Inflammatory macrophage treated with lipopolysaccharide for 4 hours (primary cell): ENCODE data around the gene TRIM39.
A peak's percentile ranks its signal among the peaks of the same experiment; 100 is the strongest.

Source experiments
- DNase-seq: peaks from one replicate; pipeline ENCODE4 v3.0.0-alpha.2; 2020

TRIM39 gene

DNA sequence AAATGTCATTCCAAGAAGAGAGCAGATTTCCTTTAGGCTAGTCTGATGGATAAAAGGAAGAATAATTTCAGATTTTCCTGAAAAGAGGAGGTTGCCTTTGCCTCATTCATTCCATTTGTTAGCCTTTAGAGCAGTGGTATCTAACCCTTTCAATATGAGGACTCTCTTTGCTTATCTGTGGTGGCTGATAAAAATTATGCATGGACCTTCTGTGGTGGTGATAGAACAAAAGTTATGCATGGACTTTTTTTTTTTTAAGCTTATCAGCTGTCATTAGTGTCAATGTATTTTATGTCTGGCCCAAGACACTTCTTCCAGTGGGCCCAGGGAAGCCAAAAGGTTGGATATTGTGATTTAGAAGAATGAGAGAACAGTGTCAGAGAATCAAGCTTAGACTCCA lies 1.7 kb downstream of the TRIM39 start:
- DNase-seq, result no peak

DNA sequence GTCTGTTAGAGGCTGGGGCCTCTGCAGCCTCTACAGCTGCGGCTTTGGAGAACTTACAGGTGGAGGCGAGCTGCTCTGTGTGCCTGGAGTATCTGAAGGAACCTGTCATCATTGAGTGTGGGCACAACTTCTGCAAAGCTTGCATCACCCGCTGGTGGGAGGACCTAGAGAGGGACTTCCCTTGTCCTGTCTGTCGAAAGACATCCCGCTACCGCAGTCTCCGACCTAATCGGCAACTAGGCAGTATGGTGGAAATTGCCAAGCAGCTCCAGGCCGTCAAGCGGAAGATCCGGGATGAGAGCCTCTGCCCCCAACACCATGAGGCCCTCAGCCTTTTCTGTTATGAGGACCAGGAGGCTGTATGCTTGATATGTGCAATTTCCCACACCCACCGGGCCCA lies 2.6 kb downstream of the TRIM39 start:
- peak; percentile 95 for DNase-seq

DNA sequence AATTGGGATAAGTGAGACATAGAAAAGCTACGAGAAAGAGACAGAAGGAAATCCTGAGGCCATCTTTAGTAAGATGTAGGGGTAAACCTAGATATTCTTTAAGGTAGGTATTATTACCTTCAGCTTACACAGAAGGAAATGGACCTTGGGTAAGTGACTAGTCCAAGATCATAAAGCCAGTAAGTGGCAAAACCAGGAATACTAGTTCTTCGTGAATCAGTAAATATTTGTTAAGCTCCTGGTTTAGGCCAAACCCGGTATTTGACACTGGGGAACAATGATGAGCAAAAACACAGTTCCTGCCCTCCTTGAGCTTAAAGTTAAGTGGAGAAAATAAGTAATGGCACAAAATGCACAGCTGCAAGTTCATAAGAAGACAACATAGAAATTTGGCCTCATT lies 5.3 kb downstream of the TRIM39 start:
- no peak for DNase-seq

DNA sequence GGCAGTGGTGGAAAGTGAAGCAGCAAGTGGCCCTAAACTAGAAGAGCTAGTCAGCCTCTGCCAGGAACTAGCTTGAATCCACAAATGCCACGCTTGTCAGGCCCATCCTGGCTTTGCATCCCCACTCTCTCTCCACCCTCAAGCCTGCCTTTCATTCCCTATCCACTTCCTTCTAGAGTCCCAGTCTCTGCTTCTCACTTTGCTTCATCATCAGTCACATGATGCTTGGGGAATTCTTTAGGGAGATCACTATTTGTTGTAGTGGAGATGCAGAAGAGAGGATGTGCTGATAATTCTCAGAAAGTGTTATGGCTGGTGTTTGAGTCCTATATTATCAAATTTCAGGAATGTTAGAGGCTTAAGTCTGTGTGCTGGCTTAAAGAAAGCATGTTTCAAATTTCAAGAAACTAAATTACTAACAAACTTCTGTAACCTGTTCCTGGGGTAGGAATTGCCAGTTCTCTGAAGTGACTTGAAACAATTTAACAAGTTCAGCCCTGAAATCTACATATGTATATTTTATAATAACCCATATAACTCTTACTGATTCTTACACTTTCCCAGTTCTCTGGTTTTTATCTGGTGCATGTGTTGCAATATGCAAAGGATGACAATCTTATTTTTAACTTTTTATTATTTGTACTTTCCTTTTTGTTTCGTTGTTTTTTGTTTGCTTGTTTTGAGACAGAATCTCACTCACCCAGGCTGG lies 7.5 kb downstream of the TRIM39 start:
- peak; percentile 48 for DNase-seq

DNA sequence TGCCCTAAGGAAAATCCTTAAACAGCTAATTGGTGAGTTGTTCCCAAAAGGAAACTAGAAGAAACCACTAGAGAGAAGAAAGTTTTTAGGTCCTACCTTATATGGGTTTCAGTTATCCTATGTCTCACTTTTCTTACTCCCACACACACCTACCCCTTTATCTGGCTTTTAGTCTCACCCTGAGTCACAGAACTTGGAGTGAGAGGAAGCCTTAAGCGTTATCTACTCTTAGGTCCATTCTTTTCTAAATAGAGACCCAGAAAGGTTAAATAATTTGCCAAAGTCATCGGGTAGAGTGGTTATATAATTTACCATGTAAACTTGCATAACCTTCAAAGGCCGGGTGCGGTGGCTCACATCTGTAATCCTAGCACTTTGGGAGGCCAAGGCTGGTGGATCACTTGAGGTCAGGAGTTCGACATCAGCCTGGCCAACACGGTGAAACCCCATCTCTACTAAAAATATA lies 13.9 kb downstream of the TRIM39 start:
- no peak for DNase-seq

DNA sequence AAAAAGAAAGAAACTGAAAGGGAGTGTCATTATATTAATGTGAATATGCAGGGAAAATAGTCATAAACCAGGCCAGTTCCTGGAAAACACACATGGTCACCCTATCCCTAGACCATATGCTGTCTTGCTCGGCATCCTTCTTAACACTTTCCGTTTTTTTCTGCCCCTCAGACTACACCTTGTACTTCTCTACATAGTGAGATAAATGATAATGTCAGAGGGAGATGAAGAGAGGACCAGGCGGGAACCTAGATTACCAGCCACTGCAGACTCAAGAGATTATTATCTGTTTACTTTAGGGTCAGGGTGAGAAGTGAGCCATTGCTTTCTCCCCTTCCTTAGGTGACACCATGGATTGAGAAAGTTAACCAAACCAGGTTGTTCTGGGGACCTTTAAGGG lies 14.5 kb downstream of the TRIM39 start:
- DNase-seq, result no peak

DNA sequence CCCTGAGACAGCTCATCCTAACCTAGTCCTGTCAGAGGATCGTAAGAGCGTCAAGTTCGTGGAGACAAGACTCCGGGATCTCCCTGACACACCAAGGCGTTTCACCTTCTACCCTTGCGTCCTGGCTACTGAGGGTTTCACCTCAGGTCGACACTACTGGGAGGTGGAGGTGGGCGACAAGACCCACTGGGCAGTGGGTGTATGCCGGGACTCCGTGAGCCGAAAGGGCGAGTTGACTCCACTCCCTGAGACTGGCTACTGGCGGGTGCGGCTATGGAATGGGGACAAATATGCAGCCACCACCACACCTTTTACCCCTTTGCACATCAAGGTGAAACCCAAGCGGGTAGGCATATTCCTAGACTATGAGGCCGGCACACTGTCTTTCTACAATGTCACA lies 15.0 kb downstream of the TRIM39 start:
- DNase-seq, result no peak

DNA sequence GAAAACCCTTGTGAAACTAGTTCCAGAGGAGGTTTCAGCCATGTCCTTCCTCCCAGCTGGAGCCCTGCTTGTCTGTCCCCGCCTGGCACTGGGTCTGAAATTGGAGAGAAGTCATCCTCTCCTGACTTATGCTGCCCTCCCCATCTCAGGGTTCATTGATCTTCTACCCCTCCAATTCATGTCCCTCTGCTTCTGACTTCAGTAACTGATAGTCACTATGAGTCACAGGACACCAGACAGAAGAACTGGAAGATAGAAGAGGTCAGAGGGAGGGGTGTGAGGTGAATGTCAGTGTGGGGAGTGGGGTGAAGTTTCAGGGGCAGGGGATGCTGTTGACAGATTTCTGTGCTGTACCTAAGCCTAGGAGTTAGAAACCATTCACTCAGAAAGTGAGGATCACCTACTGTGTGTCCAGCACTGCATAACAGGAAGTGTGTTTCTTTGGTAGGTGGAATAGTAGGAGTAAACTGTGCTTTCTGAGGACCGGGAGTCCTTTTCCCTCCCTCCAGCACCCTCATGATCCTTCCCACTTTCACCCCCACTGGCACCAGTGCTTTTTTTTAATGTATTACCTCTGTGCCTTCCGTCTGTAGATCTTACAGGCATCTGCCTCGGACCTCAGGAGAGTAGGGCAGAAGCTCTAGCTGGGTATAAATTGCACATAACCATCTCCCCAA lies 17.6 kb downstream of the TRIM39 start:
- DNase-seq, result no peak

DNA sequence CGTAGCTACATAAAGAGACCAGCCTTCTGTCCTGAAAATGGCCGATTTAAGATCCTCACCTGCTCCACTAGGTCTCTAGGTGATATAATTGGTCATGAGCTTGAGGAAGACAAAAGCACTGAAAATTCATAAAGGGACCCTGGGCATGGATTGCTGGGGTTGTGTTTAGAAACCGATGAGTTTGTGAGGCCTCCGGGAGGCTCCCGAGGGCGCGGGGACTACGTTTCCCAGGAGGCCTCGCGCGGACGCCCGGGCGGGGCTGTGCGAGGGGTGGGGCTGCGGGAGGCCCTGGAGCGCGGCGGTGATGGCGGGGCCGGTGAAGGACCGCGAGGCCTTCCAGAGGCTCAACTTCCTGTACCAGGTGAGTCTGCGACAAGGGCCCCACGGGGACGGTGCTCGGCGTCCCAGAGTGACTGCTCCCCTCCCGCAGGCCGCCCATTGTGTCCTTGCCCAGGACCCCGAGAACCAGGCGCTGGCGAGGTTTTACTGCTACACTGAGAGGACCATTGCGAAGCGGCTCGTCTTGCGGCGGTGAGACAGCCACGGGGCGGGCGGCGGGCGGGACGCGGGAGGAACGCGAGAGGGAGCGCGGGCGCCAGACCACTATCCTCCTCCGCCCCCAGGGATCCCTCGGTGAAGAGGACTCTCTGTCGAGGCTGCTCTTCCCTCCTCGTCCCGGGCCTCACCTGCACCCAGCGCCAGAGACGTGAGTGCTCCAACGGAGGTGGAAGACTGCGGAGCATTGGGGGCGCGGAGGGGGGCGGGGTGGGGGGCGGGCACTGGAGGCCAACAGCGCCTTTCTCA lies 18.3 kb downstream of the TRIM39 start, which contains the start of gene RPP21:
RPP21 (plus strand) TSS at position 289 of the 804 bp plus-strand sequence; CDS start at position 305, 16 bp downstream.
- DNase-seq, result peak; percentile 71

DNA sequence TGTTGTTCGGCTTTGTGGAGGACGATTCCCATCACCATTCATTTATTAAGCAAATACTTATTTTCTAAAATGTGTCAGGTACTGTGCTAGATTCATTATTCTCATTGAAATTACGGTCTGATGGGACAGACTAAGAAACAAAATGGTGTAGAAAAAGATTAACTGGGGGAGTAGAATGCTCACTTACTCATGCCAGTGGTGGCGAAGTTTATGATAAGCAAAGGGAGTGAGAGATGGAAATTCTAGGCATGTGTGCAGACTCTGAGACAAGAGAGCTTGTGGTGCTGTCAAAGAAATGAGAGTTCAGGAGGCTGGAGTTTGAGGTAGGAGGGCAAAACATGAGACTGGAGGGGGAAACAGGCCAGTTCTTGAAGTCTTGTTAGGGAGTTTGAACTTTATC lies 19.1 kb downstream of the TRIM39 start:
- DNase-seq, result no peak

DNA sequence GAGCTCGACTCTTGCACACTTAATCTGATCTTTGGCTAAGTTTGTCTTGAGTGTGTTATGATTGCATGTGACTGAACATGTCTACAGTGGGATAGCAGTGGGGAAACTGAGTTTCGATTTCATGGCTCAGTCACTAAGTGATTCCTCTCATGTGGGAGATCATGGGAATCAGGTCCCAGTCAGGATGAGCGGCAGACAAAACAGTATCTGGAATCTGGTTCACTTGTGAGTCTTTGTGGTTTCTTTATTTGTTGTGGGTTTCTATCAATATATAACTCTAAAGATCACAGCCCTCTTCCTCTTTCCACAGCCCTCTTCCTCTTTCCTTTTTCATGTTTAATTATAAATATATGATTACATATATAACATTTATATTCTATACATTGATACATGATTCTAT lies 22.2 kb downstream of the TRIM39 start:
- no peak for DNase-seq

DNA sequence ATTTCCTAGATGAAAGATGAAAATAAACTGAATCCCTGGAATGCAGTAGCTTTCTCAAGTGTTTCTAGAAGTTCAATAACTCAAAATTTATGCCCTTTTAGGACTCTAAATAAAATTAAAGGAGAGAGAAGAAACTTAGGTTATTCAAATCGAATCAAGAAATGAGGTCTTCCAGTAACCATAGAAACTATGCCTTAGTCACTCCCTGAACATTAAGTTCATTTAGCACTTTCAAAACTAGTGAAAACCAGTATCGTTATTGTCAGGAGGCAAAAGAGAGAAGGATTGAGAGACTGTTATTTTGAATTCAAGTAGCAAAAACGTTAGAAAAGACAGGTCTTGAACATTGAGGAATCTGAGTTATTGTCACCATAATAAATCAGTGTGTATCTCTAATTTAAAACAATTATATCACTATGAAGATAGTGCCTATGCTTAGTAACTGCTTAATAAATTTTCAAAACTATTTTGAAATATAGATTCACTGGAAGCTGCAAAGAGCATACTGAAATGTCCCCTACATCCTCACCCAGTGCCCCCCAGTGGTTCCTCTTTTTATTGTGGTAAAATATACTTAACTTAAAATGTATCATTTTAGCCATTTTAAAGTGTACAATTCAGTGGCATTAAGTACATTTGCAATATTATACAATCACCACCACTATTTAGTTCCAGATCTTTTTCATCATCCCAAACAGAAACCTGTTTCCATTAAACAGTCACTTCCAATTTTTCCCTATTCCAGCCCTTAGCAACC lies 22.9 kb downstream of the TRIM39 start:
- DNase-seq, result no peak

DNA sequence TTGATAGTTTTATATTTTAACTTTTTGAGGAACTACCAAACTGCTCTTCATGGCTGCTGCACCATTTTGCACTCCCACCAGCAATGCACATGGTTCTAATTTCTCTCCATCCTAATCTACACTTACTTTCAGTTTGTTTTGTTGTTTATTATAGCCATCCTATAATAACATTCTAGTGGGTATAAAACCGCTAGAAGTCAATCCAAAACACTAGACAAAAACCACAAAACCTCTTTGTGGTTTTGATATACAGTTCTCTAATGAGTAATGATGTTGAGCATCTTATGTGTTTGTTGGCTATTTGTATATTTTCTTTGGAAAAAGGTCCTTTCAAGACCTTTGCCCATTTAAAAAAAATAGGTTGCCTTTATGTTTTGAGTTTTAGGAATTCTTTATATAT lies 23.8 kb downstream of the TRIM39 start:
- no peak for DNase-seq

DNA sequence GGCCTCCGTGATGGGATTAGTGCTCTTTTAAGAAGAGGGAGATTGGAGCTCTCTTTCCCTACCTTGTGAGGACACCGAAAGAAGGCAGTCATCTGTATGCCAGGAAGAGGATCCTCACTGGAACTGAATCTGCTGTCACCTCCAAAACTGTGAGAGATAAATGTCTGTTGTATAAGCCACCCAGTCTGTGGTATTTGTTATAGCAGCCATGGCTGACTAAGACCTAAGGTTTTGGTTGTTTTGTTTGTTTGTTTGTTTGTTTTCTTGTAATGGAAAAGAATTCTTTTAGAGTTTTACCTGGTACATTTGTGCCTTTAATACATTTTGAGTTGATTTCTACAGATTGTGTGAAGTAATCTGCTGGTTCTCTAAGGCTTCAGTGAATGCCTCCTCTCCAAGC lies 25.8 kb downstream of the TRIM39 start:
- no peak for DNase-seq

DNA sequence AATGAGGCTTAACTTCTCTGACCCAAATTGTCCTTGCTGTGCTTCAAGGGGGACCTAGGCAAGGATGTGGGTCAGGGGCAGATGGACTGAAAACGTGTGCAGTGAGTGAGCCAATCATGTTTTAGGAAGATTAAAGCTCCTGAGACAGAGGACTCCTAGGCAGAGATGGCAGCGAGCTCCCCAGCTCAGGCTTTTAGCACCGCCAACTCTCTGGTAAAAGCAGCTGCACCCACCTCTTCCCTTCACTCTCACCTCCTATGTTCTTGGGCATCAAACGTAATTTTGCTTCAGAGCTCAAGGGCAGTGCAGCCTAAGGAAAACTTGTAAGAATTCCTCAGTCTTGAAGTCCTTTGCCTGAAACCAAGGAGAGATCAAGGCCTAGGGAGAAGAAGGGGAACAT lies 28.6 kb downstream of the TRIM39 start:
- DNase-seq, result no peak

DNA sequence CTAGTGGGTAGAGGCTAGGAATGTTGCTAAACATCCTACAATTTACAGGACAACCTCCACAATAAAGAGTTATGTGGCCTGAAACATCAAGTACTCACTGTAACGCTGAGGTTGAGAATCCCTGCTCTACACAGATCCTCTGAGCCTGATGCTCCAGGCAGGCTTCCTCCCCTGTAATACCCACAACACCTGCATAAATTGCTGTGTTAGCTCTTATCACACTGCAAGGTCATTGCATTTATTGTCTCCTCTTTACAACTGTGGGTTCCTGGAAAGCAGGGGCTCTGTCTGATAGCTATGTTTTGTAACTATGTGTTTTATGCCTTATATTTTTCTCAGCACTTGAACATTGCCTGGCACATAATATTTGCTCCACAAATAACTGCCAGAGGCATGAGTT lies 29.8 kb downstream of the TRIM39 start:
- DNase-seq, result no peak

DNA sequence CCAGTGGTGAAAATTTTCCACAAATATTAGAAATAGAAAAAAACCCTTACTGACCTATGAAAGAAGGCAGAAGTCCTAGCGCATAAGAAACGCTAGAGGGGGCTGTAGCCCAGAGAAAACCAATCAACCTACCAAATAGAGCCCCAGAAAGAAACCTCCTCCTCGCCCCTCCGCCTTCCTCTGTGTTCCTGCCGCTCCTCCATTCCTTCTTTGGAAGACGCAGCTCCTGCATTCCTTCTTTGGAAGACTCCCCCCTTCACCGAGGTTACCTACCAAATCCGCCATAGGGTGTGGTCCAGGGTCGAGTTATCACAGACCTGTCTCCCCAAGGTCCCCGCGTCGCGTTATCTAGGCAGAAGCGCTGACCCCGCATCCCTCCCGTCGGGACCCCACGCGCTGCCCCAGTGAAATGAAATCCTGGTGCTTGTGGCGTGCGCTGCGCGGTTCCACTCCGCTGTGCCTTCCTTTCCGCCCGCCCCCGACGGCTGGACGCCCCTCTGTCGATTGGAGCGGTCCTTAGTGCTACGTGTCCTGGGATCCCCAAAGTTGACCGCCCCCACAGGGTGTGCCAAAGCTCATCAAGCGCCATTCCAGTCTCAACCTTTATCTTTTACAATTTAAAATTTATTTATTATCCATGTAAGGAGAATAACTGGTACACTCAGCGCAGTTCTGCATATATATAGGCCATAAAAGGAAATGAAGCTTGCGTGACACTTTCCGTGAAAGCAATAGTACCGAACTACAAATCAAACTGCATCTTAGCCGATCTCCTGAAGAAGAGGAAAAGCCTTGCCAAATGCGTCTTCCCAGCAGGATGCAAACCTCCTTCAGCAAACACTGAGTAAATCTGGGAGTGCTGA lies 31.2 kb downstream of the TRIM39 start:
- DNase-seq, result peak; percentile 59

DNA sequence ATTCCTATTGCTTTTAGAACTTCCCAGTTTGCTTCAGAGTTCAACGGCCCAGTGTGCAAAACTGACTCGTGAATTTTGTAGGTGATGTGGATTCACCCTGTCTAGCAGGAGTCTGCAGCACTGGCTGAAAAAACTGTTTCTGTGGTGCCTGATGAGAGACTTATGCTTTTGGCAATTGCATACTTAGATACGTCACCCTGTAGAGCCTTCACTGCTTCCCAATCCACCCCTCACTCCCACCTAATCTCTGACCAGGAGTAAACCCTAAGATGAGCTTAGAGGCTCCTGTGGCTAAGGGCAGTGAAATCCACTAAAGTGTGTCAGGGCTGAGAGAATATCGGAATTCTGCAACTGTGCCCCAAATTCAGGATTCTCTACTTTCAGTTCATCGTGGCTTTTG lies 32.5 kb downstream of the TRIM39 start:
- DNase-seq, result no peak

DNA sequence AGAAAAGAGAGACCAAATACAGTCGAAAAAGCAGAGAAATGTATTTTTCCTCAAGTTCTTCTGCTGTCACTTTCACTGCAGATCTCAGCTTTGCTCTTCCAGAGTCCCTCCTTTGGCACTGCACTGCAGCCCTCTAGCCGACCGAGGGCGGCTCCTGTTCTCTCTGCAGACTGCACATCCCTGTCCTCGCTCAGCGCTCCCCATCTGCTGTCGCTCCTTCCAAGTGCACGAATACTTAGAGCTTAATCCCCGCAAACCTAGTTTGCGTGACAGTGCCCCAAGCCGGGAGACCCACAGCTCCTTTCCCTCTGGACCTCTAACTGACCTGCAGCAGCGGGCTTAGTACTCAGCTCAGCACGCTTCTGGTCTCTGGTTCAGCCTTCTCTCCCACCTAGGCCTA lies 33.4 kb downstream of the TRIM39 start:
- no peak for DNase-seq

DNA sequence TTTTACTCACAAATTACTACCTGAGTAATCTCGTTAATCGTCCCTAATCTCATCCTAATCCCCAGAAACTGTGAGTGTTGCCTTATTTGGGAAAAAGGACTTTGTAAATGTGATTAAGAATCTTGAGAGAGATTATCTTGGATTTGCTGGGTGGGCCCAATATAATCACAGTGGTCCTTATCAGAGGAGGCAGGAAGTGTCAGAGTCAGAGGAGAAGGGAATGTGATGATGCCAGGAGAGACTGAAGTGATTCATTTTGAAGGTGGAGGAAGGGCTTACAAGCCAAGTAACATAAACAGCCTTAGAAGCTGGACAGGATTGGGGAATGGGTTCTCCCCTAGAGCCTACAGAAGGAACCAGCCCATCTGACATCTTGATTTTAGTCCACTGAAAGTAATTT lies 34.9 kb downstream of the TRIM39 start:
- DNase-seq, result no peak

DNA sequence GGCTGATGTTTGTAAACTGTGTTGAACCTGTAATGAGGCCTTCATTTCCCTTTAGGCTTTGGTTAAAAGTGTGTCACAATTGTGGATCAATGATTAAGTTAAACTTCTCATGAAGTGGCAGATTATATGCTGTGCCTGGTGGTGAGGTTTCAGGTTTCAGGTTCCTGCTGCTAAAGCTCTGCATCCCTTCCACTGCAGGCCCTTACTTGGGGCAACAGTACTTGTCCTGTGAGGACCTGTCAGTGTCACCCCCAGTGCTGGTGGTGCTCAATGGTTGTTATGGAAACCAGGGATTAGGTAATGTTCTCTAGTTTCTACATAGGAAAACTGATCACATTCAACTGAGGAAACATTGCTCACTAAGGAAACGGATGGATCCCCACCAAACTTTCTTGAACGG lies 36.7 kb downstream of the TRIM39 start:
- no peak for DNase-seq

DNA sequence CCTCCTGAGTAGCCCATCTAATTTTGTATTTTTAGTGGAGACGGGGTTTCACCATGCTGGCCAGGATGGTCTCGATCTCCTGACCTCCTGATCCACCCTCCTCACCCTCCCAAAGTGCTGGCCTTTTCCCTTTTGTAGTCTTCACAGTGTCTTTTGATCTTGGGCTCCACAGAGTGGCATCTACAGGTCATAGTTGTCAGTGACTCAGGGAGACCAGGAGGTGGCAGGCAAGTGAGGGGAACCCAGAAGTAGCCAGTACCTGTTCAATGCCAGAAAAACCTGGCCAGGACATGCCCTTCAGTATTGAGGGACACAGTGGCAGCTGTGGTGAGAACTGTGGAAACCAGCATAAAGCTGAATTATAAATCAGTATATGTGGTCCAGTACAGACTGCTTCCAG lies 37.9 kb downstream of the TRIM39 start:
- DNase-seq, result no peak
